KOPT-K1 (cell line): ENCODE results near the gene AQP2.
"Not testable (repeated sequence)": the region's sequence is repeated elsewhere in the genome, so short reads cannot be mapped to it uniquely, and the experiment has no call there.

Experiments used
- H3K27ac ChIP-seq: fragments of 200-600 bp; sonication (generic); 2 replicates; pipeline ENCODE4 v1.5.1; 2016; ENCODE audit warnings: antibody characterized with exemption, mild to moderate bottlenecking, low read depth, low read length; ENCODE audit not compliant: poor library complexity, severe bottlenecking
- H3K36me3 ChIP-seq: fragments of 200-600 bp; sonication (generic); 2 replicates; pipeline ENCODE4 v1.5.1; 2017; ENCODE audit warnings: antibody characterized with exemption, mild to moderate bottlenecking, low read length, moderate library complexity; ENCODE audit not compliant: insufficient read depth
- H3K9me3 ChIP-seq: fragments of 200-600 bp; sonication (generic); 2 replicates; pipeline ENCODE4 v1.5.1; 2017; ENCODE audit warnings: antibody characterized with exemption, low read length, mild to moderate bottlenecking; ENCODE audit not compliant: insufficient read depth, poor library complexity, severe bottlenecking

Gene AQP2

DNA sequence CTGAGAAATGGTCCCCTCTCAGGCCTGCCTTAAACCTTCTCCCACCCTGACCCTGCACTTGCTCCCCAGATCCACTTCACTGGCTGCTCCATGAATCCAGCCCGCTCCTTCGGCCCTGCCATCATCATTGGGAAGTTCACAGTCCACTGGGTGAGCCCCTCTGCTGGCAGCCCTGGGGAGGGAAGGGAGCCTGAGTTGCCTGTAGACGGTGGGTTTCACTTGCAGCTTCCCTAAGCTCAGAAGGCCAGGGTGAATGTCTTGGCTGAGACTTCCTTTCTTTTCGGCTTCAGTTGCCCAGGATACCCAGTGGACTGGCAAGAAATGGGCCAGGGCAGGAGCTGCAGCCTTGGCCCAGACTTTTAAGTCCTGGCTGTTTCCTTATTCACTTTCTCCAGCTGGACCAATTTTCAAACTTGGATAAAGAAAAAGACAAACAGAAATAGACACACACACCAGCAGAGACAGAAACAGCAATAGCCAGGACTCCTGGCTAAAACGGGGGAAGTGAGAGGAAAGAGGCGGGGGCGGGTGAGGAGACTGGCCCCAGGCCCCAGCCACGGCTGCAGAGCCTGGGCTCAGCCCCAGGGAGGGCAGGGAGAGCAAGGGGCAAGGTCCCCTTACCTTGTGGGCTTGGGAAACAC lies 24.3 kb downstream of the AQP2 start:
- H3K27ac ChIP-seq, result no peak overlapping the region

DNA sequence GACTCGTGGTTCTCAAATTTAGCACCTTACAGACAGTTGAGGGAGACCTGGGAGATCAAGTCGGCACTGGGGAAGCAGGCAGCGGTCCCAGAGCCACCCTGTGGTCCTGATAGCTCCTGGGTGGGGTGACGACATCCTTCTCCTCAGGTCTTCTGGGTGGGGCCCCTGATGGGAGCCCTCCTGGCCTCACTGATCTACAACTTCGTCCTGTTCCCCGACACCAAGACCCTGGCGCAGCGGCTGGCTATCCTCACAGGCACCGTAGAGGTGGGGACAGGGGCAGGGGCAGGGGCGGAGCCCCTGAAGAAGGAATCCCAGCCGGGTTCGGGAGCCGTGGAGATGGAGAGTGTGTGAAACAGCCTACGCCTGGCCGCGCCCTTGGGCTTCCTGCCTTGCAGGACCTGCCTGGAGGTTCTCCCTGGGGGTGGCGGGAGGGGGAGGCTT lies 24.8 kb downstream of the AQP2 start:
- H3K9me3 ChIP-seq, result no peaks in the 10 kb centered on the region
- H3K36me3 ChIP-seq, result no peaks in the 10 kb centered on the region
- H3K27ac ChIP-seq, result no peak overlapping the region

More for the DNA sequence above, 24.3 kb downstream of the AQP2 start:
- Histone ChIP-seq H3K9me3 (no peaks in the 10 kb centered on the region), H3K36me3 (no peaks in the 10 kb centered on the region)

DNA sequence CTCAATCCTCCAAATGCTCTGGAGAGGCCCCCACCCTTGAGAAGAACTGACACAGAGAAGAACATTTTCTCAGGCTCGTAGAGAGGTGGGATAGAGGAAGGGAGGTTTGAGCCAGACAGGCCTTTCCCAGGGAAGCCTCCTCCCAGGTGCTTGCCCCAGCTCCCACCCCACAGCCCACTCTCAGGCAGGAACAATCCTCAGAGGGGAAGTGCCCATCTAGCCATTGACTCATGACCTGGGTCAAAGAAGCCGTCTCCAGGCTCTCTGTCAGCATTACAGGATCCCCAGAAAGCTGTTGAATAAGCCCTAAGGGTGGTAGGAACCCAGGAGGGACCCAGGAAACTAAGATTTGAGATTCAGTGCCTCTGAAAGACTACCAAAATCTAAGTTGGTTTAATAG lies 26.0 kb downstream of the AQP2 start:
- H3K36me3 ChIP-seq, result no peaks in the 10 kb centered on the region
- H3K27ac ChIP-seq, result no peak overlapping the region
- H3K9me3 ChIP-seq, result no peaks in the 10 kb centered on the region

GRCh38 chr12:49978125-49978524 lies 27.6 kb downstream of the AQP2 start:
- Histone ChIP-seq H3K9me3 (no peaks in the 10 kb centered on the region), H3K27ac (no peak overlapping the region), H3K36me3 (no peaks in the 10 kb centered on the region; the same call in 1 of the 2 replicates)

- no peak overlapping the region for H3K27ac ChIP-seq
- H3K36me3 ChIP-seq, result peaks cover 8% of the 10 kb centered on the region; the same call in 1 of the 2 replicates
- no peaks in the 10 kb centered on the region for H3K9me3 ChIP-seq
These were observed 28.6 kb downstream of the AQP2 start for GRCh38 chr12:49979016-49979586.

GRCh38 chr12:49979791-49980190 lies 29.3 kb downstream of the AQP2 start:
- Histone ChIP-seq H3K36me3 (peaks cover 15% of the 10 kb centered on the region; the same call in 1 of the 2 replicates), H3K27ac (no peak overlapping the region), H3K9me3 (no peaks in the 10 kb centered on the region)

DNA sequence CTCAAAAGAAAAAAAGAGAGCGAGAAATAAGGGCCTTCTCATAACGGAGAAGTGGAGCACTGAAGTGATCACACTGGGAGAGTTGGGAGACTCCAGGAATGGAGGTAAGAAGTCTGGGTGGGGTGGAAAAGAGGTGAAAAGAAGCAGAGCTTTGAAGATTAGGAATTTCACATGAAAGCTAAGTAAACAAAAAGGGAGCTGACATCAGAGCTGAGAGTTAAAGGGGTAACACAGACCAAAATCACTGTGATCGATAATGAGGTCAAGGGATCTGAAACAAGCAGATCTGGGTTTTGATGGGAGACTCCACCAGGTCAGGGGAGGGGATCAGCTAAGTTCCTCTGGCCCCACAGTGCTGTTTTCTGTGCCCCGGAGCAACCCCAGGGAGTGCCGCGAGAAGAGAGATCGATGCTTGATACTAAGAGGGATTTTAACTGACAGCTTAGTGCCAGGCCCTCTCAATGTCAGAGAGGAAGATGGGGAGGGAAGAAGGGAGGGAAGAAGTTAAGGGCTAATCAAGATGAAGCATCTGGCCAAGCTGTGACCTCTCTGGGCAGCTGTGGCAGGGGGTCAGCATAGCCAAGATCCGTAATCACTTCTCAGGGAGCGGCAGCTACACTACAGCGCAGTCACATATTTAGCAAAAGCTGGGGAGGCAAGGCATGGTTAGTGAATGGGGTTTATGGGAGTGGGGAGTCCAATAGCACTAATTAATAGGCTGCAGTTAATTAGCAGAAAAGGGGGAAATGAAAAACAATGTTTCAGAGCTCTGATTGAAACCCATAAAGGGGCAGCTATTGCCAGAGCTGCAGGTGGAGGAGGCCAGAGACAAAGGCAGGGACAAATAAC lies 30.2 kb downstream of the AQP2 start:
- Histone ChIP-seq H3K36me3 (peaks cover 24% of the 10 kb centered on the region), H3K9me3 (no peaks in the 10 kb centered on the region), H3K27ac (no peak overlapping the region)

DNA sequence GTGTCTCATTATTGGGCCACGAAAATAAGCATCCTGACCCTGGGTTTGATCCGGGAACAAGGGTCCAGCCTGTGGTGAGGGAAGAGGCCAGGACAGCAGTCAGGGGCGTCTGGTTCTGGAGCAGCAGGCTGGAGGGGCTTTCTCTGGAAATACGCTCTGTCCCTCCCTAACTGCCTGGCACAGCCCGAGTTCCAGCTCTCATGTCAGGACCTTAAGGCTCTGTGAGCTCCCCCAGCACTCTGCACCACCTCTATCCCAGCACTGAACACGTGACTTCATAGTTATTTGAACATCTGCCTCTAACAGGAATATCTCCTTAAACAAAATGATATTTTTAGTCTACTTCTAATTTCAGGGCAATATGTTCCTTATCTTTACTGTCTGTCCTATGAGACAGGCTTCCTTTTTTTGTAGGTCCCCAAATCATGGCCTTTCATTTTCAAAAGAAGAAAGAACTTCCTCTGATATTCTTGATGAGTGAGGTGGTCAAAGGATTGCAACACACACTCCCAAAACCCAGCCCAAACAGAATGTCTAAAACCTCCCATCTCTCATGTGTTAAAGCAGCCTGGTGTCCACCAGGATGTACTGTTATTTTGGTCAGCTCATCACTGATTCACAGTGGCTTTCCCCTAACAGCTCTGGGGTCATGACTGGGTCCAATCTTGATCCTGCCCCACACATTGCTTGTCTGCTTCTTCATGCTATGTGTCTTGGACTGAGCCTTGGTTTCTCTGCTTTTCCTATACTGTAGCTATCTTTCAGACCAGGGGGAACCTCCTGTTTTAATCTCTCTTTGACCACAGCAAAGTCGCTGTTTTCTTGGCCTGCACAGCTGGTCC lies 31.9 kb downstream of the AQP2 start:
- peaks cover 42% of the 10 kb centered on the region for H3K36me3 ChIP-seq
- H3K9me3 ChIP-seq, result no peaks in the 10 kb centered on the region
- H3K27ac ChIP-seq, result no peak overlapping the region

DNA sequence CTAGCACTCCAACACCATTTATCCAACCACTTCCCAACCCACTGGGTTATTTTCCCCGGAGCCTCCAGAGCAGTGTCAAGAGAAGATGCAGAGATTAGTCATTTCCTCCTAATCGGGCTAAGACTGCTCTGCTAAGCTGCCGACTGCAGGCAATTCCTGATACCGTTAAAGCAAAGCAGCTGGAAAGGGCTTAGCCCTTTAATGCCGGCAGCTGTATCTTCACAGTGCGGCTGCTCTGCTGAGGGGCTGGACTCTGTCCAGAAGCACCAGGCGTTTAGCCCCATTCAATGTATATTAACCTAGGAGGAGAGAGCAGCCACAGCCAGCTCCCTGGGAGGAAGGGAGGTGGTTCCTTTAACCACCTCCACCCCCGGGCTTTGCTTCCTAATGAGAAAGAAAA lies 33.4 kb downstream of the AQP2 start:
- peaks cover 56% of the 10 kb centered on the region for H3K36me3 ChIP-seq
- no peaks in the 10 kb centered on the region for H3K9me3 ChIP-seq
- no peak overlapping the region for H3K27ac ChIP-seq

DNA sequence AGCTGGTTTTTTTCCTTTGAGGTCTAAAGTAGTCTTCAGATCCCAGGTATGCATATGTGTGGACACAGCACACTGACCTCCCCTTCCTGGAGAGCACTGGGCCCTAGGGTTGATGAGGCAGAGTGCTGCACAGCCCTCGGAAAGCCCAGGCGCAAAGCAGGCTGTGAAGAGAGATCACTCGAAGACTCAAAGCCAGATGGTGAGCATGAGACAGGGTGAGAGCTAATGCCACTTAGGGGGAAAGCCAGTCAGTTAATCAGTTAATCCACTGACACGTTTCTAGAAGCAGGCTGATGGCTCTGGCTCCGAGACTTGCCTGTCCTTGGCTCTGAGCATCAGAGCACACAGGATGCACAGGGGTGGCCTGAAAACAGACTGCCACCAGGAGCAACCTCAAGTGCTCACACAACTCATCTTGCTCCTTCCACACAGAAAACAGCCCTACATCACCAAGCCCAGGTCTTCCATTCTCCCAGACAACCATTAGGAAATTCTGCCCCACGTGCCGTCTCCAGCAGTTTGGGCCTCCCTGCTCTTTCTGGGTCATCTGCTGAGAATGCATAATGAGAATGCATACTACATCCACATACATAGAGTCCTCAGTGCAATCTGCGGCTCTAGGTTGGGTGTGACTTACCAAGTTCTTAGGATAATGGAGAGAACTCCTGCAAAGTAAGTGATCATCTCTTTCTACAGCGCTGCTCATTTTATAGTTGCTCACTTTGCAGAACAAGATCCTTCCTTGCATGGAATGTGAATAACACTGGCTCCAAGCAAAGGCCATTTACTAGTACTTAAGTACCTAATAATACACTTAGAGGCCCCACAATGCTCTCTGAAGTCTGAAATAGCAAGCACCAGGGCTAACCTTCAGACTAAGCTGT lies 34.2 kb downstream of the AQP2 start:
- no peaks in the 10 kb centered on the region for H3K9me3 ChIP-seq
- peaks cover 64% of the 10 kb centered on the region for H3K36me3 ChIP-seq
- H3K27ac ChIP-seq, result no peak overlapping the region

- Histone ChIP-seq H3K27ac (no peak overlapping the region), H3K36me3 (peaks cover 77% of the 10 kb centered on the region)
These were observed 35.4 kb downstream of the AQP2 start for GRCh38 chr12:49985981-49986380.

DNA sequence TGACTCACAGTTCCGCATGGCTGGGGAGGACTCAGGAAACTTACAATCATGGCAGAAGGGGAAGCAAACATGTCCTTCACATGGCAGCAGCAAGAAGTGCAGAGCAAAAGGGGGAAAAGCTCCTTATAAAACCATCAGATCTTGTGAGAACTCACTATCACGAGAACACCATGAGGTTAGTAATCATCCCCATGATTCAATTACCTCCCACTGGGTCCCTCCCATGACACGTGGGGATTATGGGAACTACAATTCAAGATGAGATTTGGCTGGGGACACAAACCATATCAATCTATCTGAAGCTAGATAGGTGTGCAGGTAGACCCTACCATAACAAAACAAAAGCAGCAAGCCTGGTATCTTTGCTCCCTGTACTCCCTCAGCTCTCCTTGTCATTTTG lies 35.9 kb downstream of the AQP2 start:
- H3K9me3 ChIP-seq, H3K27ac ChIP-seq: not testable (repeated sequence)
- H3K36me3 ChIP-seq, result peaks cover 80% of the 10 kb centered on the region

More at GRCh38 chr12:49985981-49986380, 35.4 kb downstream of the AQP2 start:
- H3K9me3 ChIP-seq, result no peaks in the 10 kb centered on the region

- H3K9me3 ChIP-seq, result no peaks in the 10 kb centered on the region
- H3K27ac ChIP-seq, result no peak overlapping the region
- H3K36me3 ChIP-seq, result peaks cover 93% of the 10 kb centered on the region
These were observed 37.2 kb downstream of the AQP2 start for GRCh38 chr12:49987625-49988303.
